Measurements from ENCODE around the gene AP2B1. TPM values are rescaled to one million over a fixed set of nuclear protein-coding genes. Genes with fewer than 3 reads are reported as not detected.

AP2B1 gene
- total and polyA plus RNA-seq, 9 of the 15 experiments (the other 6 are each of a cell fraction or from before 2014, with no cell fraction given): 60.1 to 287 (median 105) TPM

- TF ChIP-seq NR0B1 (IDR thresholded peaks at IDR 0.05; ENCODE audit: partially characterized antibody) (no peak), STAT5B (CRISPR knock-in tag; IDR thresholded peaks at IDR 0.05) (no peak), GTF2F1 (IDR thresholded peaks at IDR 0.05; ENCODE audit: low read depth, low read length) (peak; percentile 81; the same call in 1 of the 2 replicates), ATF4 (CRISPR knock-in tag; IDR thresholded peaks at IDR 0.05) (no peak), MEF2A (IDR thresholded peaks at IDR 0.05; ENCODE audit: control insufficient read depth, low read depth, low read length) (0 out of 2 replicates have a peak, but pooled peaks have one; percentile 22), BRF2 (IDR thresholded peaks at IDR 0.05; ENCODE audit: borderline replicate concordance, insufficient read depth, insufficient read length) (no peak), KHSRP (IDR thresholded peaks at IDR 0.05) (no peak), ETV5 (CRISPR knock-in tag; IDR thresholded peaks at IDR 0.05; ENCODE audit: low read depth) (peak; percentile 96), RBM14 (IDR thresholded peaks at IDR 0.05; ENCODE audit: borderline replicate concordance, insufficient read depth, low read depth, low read length) (no peak)
- TF ChIP-seq, protein P1, sequence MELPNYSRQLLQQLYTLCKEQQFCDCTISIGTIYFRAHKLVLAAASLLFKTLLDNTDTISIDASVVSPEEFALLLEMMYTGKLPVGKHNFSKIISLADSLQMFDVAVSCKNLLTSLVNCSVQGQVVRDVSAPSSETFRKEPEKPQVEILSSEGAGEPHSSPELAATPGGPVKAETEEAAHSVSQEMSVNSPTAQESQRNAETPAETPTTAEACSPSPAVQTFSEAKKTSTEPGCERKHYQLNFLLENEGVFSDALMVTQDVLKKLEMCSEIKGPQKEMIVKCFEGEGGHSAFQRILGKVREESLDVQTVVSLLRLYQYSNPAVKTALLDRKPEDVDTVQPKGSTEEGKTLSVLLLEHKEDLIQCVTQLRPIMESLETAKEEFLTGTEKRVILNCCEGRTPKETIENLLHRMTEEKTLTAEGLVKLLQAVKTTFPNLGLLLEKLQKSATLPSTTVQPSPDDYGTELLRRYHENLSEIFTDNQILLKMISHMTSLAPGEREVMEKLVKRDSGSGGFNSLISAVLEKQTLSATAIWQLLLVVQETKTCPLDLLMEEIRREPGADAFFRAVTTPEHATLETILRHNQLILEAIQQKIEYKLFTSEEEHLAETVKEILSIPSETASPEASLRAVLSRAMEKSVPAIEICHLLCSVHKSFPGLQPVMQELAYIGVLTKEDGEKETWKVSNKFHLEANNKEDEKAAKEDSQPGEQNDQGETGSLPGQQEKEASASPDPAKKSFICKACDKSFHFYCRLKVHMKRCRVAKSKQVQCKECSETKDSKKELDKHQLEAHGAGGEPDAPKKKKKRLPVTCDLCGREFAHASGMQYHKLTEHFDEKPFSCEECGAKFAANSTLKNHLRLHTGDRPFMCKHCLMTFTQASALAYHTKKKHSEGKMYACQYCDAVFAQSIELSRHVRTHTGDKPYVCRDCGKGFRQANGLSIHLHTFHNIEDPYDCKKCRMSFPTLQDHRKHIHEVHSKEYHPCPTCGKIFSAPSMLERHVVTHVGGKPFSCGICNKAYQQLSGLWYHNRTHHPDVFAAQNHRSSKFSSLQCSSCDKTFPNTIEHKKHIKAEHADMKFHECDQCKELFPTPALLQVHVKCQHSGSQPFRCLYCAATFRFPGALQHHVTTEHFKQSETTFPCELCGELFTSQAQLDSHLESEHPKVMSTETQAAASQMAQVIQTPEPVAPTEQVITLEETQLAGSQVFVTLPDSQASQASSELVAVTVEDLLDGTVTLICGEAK (IDR thresholded peaks at IDR 0.05): peak; percentile 99
- TF ChIP-seq, protein P1 (CRISPR knock-in tag; IDR thresholded peaks at IDR 0.05): no peak
Observed at GRCh38 chr17:35578197-35578928, 8.8 kb upstream of the AP2B1 start, which contains the start of gene PEX12 (continued).

Data from K562 (cell line).